Measurements from ENCODE around the gene AOC2.

Gene AOC2

GRCh38 chr17:42832934-42833766 lies 11.2 kb upstream of the AOC2 start, which contains the start of gene PSME3:
Gene PSME3, plus strand, starts transcription at chr17:42833397. Its CDS starts 235 bp downstream, at chr17:42833632.
- DNase-seq: peak; percentile 87 to 92
- Histone ChIP-seq H3K27ac (peak within 1 kb of the TSS; percentile 85 to 86), H3K4me1 (peaks cover 0 to 23% (median 6%) of the 10 kb centered on the region in 4 donors), H3K4me3 (peak within 1 kb of the TSS; percentile 80 to 81), H3K36me3 (peaks cover 15 to 35% (median 21%) of the 10 kb centered on the region in 3 donors), H3K9me3 (no peaks in the 10 kb centered on the region), H3K27me3 (no peaks in the 10 kb centered on the region)
- peak in 1 of 2 experiments; percentile 4 for TF ChIP-seq CTCF (IDR thresholded peaks at IDR 0.05)
- intact Hi-C loops (cut with DNase I; ENCODE audit: low total_unique reads): no loop called here

- Histone ChIP-seq H3K9me3 (no peaks in the 10 kb centered on the region), H3K27me3 (no peaks in the 10 kb centered on the region), H3K4me1 (peaks cover 0 to 23% (median 6%) of the 10 kb centered on the region in 4 donors), H3K27ac (peak overlapping the region; percentile 85 to 86), H3K4me3 (peak overlapping the region; percentile 80 to 81), H3K36me3 (peaks cover 23 to 43% (median 28%) of the 10 kb centered on the region in 3 donors)
- intact Hi-C loops (cut with DNase I; ENCODE audit: low total_unique reads): no loop called here
- TF ChIP-seq CTCF (IDR thresholded peaks at IDR 0.05): no peak
- no peak for DNase-seq
Observed at GRCh38 chr17:42833767-42834422, 10.5 kb upstream of the AOC2 start.

- intact Hi-C loops (cut with DNase I; ENCODE audit: low total_unique reads): no loop called here
- H3K36me3 ChIP-seq: peaks cover 40 to 61% (median 45%) of the 10 kb centered on the region in 3 donors
Observed at GRCh38 chr17:42835732-42836131, 8.6 kb upstream of the AOC2 start.

GRCh38 chr17:42841975-42842685 lies 2.2 kb upstream of the AOC2 start:
- H3K27ac ChIP-seq: no peak overlapping the region
- H3K36me3 ChIP-seq: peaks cover 50 to 91% (median 78%) of the 10 kb centered on the region in 3 donors
- no peak overlapping the region for H3K4me3 ChIP-seq
- intact Hi-C loops (cut with DNase I; ENCODE audit: low total_unique reads): loop anchor here (2.0 to 5.0 kb wide), 2 partner anchors 89 to 155 kb away; partner anchors contain the start of gene RPL27
- DNase-seq: no peak
- no peaks in the 10 kb centered on the region for H3K27me3 ChIP-seq
- H3K4me1 ChIP-seq: peaks cover 0 to 13% (median 6%) of the 10 kb centered on the region in 4 donors
- no peak for TF ChIP-seq CTCF (IDR thresholded peaks at IDR 0.05)
- H3K9me3 ChIP-seq: no peaks in the 10 kb centered on the region

More at GRCh38 chr17:42835732-42836131, 8.6 kb upstream of the AOC2 start:
- Histone ChIP-seq H3K27ac (no peak overlapping the region), H3K27me3 (no peaks in the 10 kb centered on the region), H3K4me3 (no peak overlapping the region), H3K9me3 (no peaks in the 10 kb centered on the region), H3K4me1 (peaks cover 0 to 23% (median 6%) of the 10 kb centered on the region in 4 donors)
- TF ChIP-seq CTCF (IDR thresholded peaks at IDR 0.05): no peak
- no peak for DNase-seq

- peak in 1 of 2 donors; percentile 47 for DNase-seq
- peak overlapping the region; percentile 34 to 36 for H3K27ac ChIP-seq
- no peak overlapping the region for H3K4me3 ChIP-seq
- H3K36me3 ChIP-seq: peaks cover 37 to 77% (median 66%) of the 10 kb centered on the region in 3 donors
- no peaks in the 10 kb centered on the region for H3K9me3 ChIP-seq
- H3K27me3 ChIP-seq: no peaks in the 10 kb centered on the region
- intact Hi-C loops (cut with DNase I; ENCODE audit: low total_unique reads): loop anchor here (2.0 to 5.0 kb wide), 2 partner anchors 87 to 154 kb away; partner anchors contain the start of gene RPL27
- TF ChIP-seq CTCF (IDR thresholded peaks at IDR 0.05): peak; percentile 96 to 97
- H3K4me1 ChIP-seq: peaks cover 0 to 17% (median 7%) of the 10 kb centered on the region in 4 donors
Observed at GRCh38 chr17:42843358-42843934, 934 bp upstream of the AOC2 start.
